ENCODE measurements around the gene NAT16. TPM values are rescaled to one million over a fixed set of nuclear protein-coding genes. Genes with fewer than 3 reads are reported as not detected.
A peak's percentile ranks its signal among the peaks of the same experiment; 100 is the strongest.
"Not testable (repeated sequence)": the region's sequence is repeated elsewhere in the genome, so short reads cannot be mapped to it uniquely, and the experiment has no call there.

Gene NAT16
- total RNA-seq, 1 experiment from 2014 or later, result not detected

GRCh38 chr7:101205901-101206664, 26.0 kb upstream of the NAT16 start:
- DNase-seq, result no peak
- Mint-ChIP-seq H3K4me3 (ENCODE audit: low read depth, unreplicated experiment) (no peak overlapping the region), H3K27ac (ENCODE audit: unreplicated experiment) (no peak overlapping the region), H3K27me3 (ENCODE audit: unreplicated experiment) (peaks cover 26% of the 10 kb centered on the region), H3K9me3 (ENCODE audit: low read depth, unreplicated experiment) (no peaks in the 10 kb centered on the region), H3K36me3 (ENCODE audit: insufficient read depth, unreplicated experiment) (peaks cover 30% of the 10 kb centered on the region), H3K4me1 (ENCODE audit: low read depth, unreplicated experiment) (no peaks in the 10 kb centered on the region)
- TF ChIP-seq CTCF (IDR thresholded peaks at IDR 0.05; ENCODE audit: unreplicated experiment), result no peak
- CTCF ChIA-PET, result no interaction called here
- no TSS peak for BruUV-seq (replicated peaks)
- intact Hi-C loops (cut with micrococcal nuclease; ENCODE audit: unreplicated experiment), result no loop called here

- H3K4me1 Mint-ChIP-seq (ENCODE audit: low read depth, unreplicated experiment); H3K27ac Mint-ChIP-seq (ENCODE audit: unreplicated experiment); DNase-seq; intact Hi-C loops (cut with micrococcal nuclease; ENCODE audit: unreplicated experiment); H3K4me3 Mint-ChIP-seq (ENCODE audit: low read depth, unreplicated experiment); CTCF ChIA-PET; BruUV-seq (replicated peaks); H3K9me3 Mint-ChIP-seq (ENCODE audit: low read depth, unreplicated experiment): not testable (repeated sequence)
- Mint-ChIP-seq H3K27me3 (ENCODE audit: unreplicated experiment) (peaks cover 38% of the 10 kb centered on the region), H3K36me3 (ENCODE audit: insufficient read depth, unreplicated experiment) (peaks cover 24% of the 10 kb centered on the region)
Measured at GRCh38 chr7:101203740-101204738, 23.9 kb upstream of the NAT16 start.

GRCh38 chr7:101202603-101202918, 22.5 kb upstream of the NAT16 start:
- CTCF ChIA-PET, result interaction anchor here (0.9 kb wide), 1 partner anchor 15 kb away, joined by 5 read pairs; the partner anchor contains the start of genes PLOD3 and ZNHIT1
- Mint-ChIP-seq H3K27me3 (ENCODE audit: unreplicated experiment) (peaks cover 38% of the 10 kb centered on the region), H3K4me3 (ENCODE audit: low read depth, unreplicated experiment) (no peak overlapping the region), H3K36me3 (ENCODE audit: insufficient read depth, unreplicated experiment) (peaks cover 10% of the 10 kb centered on the region), H3K9me3 (ENCODE audit: low read depth, unreplicated experiment) (no peaks in the 10 kb centered on the region), H3K27ac (ENCODE audit: unreplicated experiment) (no peak overlapping the region), H3K4me1 (ENCODE audit: low read depth, unreplicated experiment) (no peaks in the 10 kb centered on the region)
- no peak for DNase-seq
- intact Hi-C loops (cut with micrococcal nuclease; ENCODE audit: unreplicated experiment), result no loop called here
- TF ChIP-seq CTCF (IDR thresholded peaks at IDR 0.05; ENCODE audit: unreplicated experiment), result no peak
- no TSS peak for BruUV-seq (replicated peaks)

- H3K27ac Mint-ChIP-seq (ENCODE audit: unreplicated experiment), result no peak overlapping the region
- peak overlapping the region; percentile 32 for H3K4me3 Mint-ChIP-seq (ENCODE audit: low read depth, unreplicated experiment)
- no peaks in the 10 kb centered on the region for H3K9me3 Mint-ChIP-seq (ENCODE audit: low read depth, unreplicated experiment)
- DNase-seq, result no peak
- H3K27me3 Mint-ChIP-seq (ENCODE audit: unreplicated experiment), result peaks cover 38% of the 10 kb centered on the region
- peaks cover 10% of the 10 kb centered on the region for H3K36me3 Mint-ChIP-seq (ENCODE audit: insufficient read depth, unreplicated experiment)
- H3K4me1 Mint-ChIP-seq (ENCODE audit: low read depth, unreplicated experiment), result no peaks in the 10 kb centered on the region
- intact Hi-C loops (cut with micrococcal nuclease; ENCODE audit: unreplicated experiment), result no loop called here
- no TSS peak for BruUV-seq (replicated peaks)
- TF ChIP-seq CTCF (IDR thresholded peaks at IDR 0.05; ENCODE audit: unreplicated experiment), result no peak
- CTCF ChIA-PET, result interaction anchor here (0.9 to 1.1 kb wide), 2 partner anchors 16 to 21 kb away, joined by 4 to 5 read pairs; partner anchors contain the start of genes PLOD3 and ZNHIT1
Measured at GRCh38 chr7:101201695-101202602, 21.9 kb upstream of the NAT16 start.

Measured in Calu3 (cell line).